ENCODE data around the gene ATP5F1C. TPM values are rescaled to one million over a fixed set of nuclear protein-coding genes. Genes with fewer than 3 reads are reported as not detected.

The ATP5F1C gene
- polyA plus RNA-seq, 1 of the 3 experiments (the other 2 are of a cell fraction), result 299 TPM

GRCh38 chr10:7818295-7819120 lies 30.5 kb downstream of the ATP5F1C start, which contains the start of gene TAF3:
TSS of gene TAF3 (plus strand) at chr10:7818505. CDS start at chr10:7818710, 205 bp downstream.
- Histone ChIP-seq H3K27me3 (ENCODE audit: insufficient read depth) (no peaks in the 10 kb centered on the region), H3K4me3 (ENCODE audit: low read depth in 2 of 2, low read length in 1 of 2) (peak within 1 kb of the TSS; percentile 98 to 100), H3K27ac (ENCODE audit: low read depth in 2 of 2, low read length in 1 of 2) (peak within 1 kb of the TSS; percentile 19 to 53; a peak in 2 of 4 replicates), H3K4me2 (peak within 1 kb of the TSS; percentile 95), H3K9me2 (no peaks in the 10 kb centered on the region), H3K79me2 (ENCODE audit: insufficient read depth) (peaks cover 38% of the 10 kb centered on the region), H4K20me1 (ENCODE audit: insufficient read depth) (no peaks in the 10 kb centered on the region), H3K36me3 (replicated peaks in 1 of 2; ENCODE audit: control insufficient read depth in 1 of 2, insufficient read depth in 2 of 2, low read length in 1 of 2) (peaks cover 8 to 13% of the 10 kb centered on the region in 2 experiments), H3F3A (replicated peaks; ENCODE audit: insufficient read depth) (no peaks in the 10 kb centered on the region), H2AFZ (ENCODE audit: low read depth) (peak within 1 kb of the TSS; percentile 94), H3K9me3 (no peaks in the 10 kb centered on the region), H3K9ac (peak within 1 kb of the TSS; percentile 72; the same call in 1 of the 2 replicates), H3K4me1 (ENCODE audit: control insufficient read depth in 1 of 2, insufficient read depth in 2 of 2, low read depth in 1 of 2, low read length in 1 of 2) (peaks cover 0 to 13% of the 10 kb centered on the region in 2 experiments; a peak in 2 of 4 replicates)
- ChIA-PET CTCF (interaction anchor here (0.6 to 2.2 kb wide), 6 partner anchors 9 to 1391 kb away, joined by 3 to 12 read pairs (median 4); no protein-coding TSS in a partner anchor), POLR2A (interaction anchor here (1.3 to 1.7 kb wide), 2 partner anchors 9 to 31 kb away, joined by 5 to 9 read pairs; partner anchors contain the start of genes ATP5F1C and KIN)
- DNase-seq, result peak; percentile 95
- under 1% methylated on average over 24 of the region's 77 CpGs for WGBS (ENCODE audit: low lambda C conversion rate)
- peak; percentile 87 for TF ChIP-seq SIN3A (IDR thresholded peaks at IDR 0.05; ENCODE audit: borderline replicate concordance, low read depth, low read length)
- TF ChIP-seq FOXJ3 (CRISPR knock-in tag; IDR thresholded peaks at IDR 0.05), result no peak
- TF ChIP-seq TAF1 (IDR thresholded peaks at IDR 0.05; ENCODE audit: borderline replicate concordance, low read depth, low read length), result peak; percentile 97
- TF ChIP-seq MEF2A (IDR thresholded peaks at IDR 0.05; ENCODE audit: borderline replicate concordance, low read depth), result no peak
- TF ChIP-seq USF1 (IDR thresholded peaks at IDR 0.05; ENCODE audit: borderline replicate concordance, low read depth), result no peak
- no peak for TF ChIP-seq RAD21 (IDR thresholded peaks at IDR 0.05; ENCODE audit: low read length)
- TF ChIP-seq RXRA (IDR thresholded peaks at IDR 0.05; ENCODE audit: borderline replicate concordance, low read depth), result no peak
- TF ChIP-seq IRF3 (IDR thresholded peaks at IDR 0.05; ENCODE audit: low read depth, low read length), result no peak
- no peak for TF ChIP-seq JUND (IDR thresholded peaks at IDR 0.05)
- no peak for TF ChIP-seq TCF12 (IDR thresholded peaks at IDR 0.05)
- TF ChIP-seq ZBTB33 (IDR thresholded peaks at IDR 0.05; ENCODE audit: borderline replicate concordance, low read depth), result no peak
- no peak; the same call in 1 of the 2 replicates for TF ChIP-seq NFIC (IDR thresholded peaks at IDR 0.05; ENCODE audit: borderline replicate concordance)
- TF ChIP-seq USF2 (IDR thresholded peaks at IDR 0.05; ENCODE audit: borderline replicate concordance, low read depth, low read length), result no peak
- peak; percentile 85 for TF ChIP-seq CHD2 (IDR thresholded peaks at IDR 0.05; ENCODE audit: low read length, partially characterized antibody)
- TF ChIP-seq ELF1 (IDR thresholded peaks at IDR 0.05), result peak; percentile 79
- no peak for TF ChIP-seq NRF1 (IDR thresholded peaks at IDR 0.05; ENCODE audit: low read depth, low read length)
- TF ChIP-seq POLR2AphosphoS5 (IDR thresholded peaks at IDR 0.05; ENCODE audit: low read depth, low read length), result peak; percentile 94
- TF ChIP-seq RCOR1 (IDR thresholded peaks at IDR 0.05; ENCODE audit: low read length), result peak; percentile 41; the same call in 1 of the 2 replicates
- peak; percentile 96 for TF ChIP-seq YY1 (IDR thresholded peaks at IDR 0.05; ENCODE audit: low read depth)
- TF ChIP-seq EZH2phosphoT487 (IDR thresholded peaks at IDR 0.05; ENCODE audit: borderline replicate concordance, low read depth), result no peak
- TF ChIP-seq TEAD4 (IDR thresholded peaks at IDR 0.05; ENCODE audit: borderline replicate concordance, insufficient read depth), result no peak
- peak; percentile 43; the same call in 1 of the 2 replicates for TF ChIP-seq MAX (IDR thresholded peaks at IDR 0.05; ENCODE audit: low read depth)
- no peak for TF ChIP-seq REST (IDR thresholded peaks at IDR 0.05; ENCODE audit: low read depth, low read length)
- peak; percentile 67; the same call in 1 of the 2 replicates for TF ChIP-seq MXI1 (IDR thresholded peaks at IDR 0.05; ENCODE audit: low read depth, low read length)

Data from SK-N-SH (cell line).